ENCODE data around the gene OR1F1.

DNA sequence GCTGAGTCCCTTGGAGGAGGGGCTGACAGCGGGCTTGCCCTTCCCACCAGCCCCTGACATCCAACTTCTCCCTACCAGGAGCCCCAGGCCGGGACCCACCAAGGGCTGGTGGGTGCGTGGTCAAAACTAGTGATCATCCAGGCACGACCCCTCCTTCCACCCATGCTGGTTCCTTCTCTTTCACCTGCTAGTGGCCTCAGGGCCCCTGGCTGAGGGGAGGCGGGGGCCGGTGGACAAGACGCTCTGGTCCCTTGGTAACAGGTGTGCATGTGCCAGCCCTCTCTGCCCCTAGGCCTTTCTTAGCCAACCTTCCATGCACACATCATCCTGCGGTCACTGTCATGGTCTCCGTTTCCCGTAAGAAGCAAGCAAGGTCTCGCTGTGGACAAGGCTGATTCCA is 44.8 kb upstream of the OR1F1 start:
- no peak for TF ChIP-seq EZH2 (IDR thresholded peaks at IDR 0.05; ENCODE audit: low read length, missing control alignments)
- TF ChIP-seq, protein P1, sequence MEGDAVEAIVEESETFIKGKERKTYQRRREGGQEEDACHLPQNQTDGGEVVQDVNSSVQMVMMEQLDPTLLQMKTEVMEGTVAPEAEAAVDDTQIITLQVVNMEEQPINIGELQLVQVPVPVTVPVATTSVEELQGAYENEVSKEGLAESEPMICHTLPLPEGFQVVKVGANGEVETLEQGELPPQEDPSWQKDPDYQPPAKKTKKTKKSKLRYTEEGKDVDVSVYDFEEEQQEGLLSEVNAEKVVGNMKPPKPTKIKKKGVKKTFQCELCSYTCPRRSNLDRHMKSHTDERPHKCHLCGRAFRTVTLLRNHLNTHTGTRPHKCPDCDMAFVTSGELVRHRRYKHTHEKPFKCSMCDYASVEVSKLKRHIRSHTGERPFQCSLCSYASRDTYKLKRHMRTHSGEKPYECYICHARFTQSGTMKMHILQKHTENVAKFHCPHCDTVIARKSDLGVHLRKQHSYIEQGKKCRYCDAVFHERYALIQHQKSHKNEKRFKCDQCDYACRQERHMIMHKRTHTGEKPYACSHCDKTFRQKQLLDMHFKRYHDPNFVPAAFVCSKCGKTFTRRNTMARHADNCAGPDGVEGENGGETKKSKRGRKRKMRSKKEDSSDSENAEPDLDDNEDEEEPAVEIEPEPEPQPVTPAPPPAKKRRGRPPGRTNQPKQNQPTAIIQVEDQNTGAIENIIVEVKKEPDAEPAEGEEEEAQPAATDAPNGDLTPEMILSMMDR (conservative IDR thresholded peaks at IDR 0.05 in 1 of 2, IDR thresholded peaks at IDR 0.05 in 1 of 2; ENCODE audit: low read depth in 1 of 2, low read length in 2 of 2), result no peak

All from fibroblast of lung (primary cell).